IMR-90 (cell line): ENCODE results near the gene BCAS3. TPM values are rescaled to one million over a fixed set of nuclear protein-coding genes. Genes with fewer than 3 reads are reported as not detected.
A peak's percentile ranks its signal among the peaks of the same experiment; 100 is the strongest.

Experiments
- ATAC-seq: fragments of 200-7000 bp; cut with Tn5 transposase; 2 replicates; pipeline ENCODE4 v1.9.1; 2020; ENCODE audit warnings: low read depth, mild to moderate bottlenecking, moderate library complexity
- BruUV-seq: library from RNA; stranded (reverse); fragments of 400-500 nt; replicated peaks from 2 replicates; lab custom pipeline; 2021; lab: Mats Ljungman, UMichigan
- CTCF ChIA-PET: fragments of 300-600 bp; formaldehyde crosslinking; extraction: SDS; loops from one replicate; lab custom pipeline; 2021; ENCODE audit warnings: antibody characterized with exemption; lab: Yijun Ruan, JAX
- POLR2A ChIA-PET: fragments of 300-600 bp; sonication (Branson Sonifier 250); formaldehyde crosslinking; loops from one replicate; lab custom pipeline; 2022; ENCODE audit warnings: antibody characterized with exemption; ENCODE audit not compliant: unreplicated experiment; lab: Charles Lee
- DNase-seq: peaks from one replicate; pipeline ENCODE4 v3.0.0; 2013
- H2AFZ ChIP-seq: replicated peaks from 2 replicates; pipeline ENCODE3; 2013; ENCODE audit warnings: low read length, mild to moderate bottlenecking; ENCODE audit not compliant: poor library complexity
- H2AK5ac ChIP-seq: 2 replicates; pipeline ENCODE4 v1.6.1; 2013; ENCODE audit warnings: low read depth, low read length, inconsistent platforms
- H2AK9ac ChIP-seq: replicated peaks from 2 replicates; pipeline ENCODE3; 2013; ENCODE audit warnings: mild to moderate bottlenecking, low read depth, low read length, moderate library complexity; ENCODE audit not compliant: poor library complexity
- H2BK120ac ChIP-seq: 2 replicates; pipeline ENCODE4 v1.6.1; 2013; ENCODE audit warnings: low read depth, low read length, inconsistent platforms
- H2BK15ac ChIP-seq: 3 replicates; pipeline ENCODE4 v1.6.1; 2013; ENCODE audit warnings: low read depth, low read length, inconsistent platforms
- H2BK20ac ChIP-seq: 2 replicates; pipeline ENCODE4 v1.6.1; 2013; ENCODE audit warnings: low read depth, mild to moderate bottlenecking, inconsistent platforms, low read length, moderate library complexity
- H2BK5ac ChIP-seq: 2 replicates; pipeline ENCODE4 v1.6.1; 2013; ENCODE audit warnings: mild to moderate bottlenecking, low read depth, low read length, inconsistent platforms; ENCODE audit not compliant: poor library complexity, severe bottlenecking
- H3K14ac ChIP-seq: replicated peaks from 2 replicates; pipeline ENCODE4 v1.6.1; 2013; ENCODE audit warnings: low read depth, low read length, inconsistent platforms
- H3K18ac ChIP-seq: 2 replicates; pipeline ENCODE4 v1.6.1; 2013; ENCODE audit warnings: low read depth, low read length, control low read depth
- H3K23ac ChIP-seq: 2 replicates; pipeline ENCODE4 v1.6.1; 2013; ENCODE audit warnings: low read depth, low read length, inconsistent platforms
- H3K27ac ChIP-seq: 2 replicates; pipeline ENCODE4 v1.5.1; 2013; ENCODE audit warnings: mild to moderate bottlenecking, control low read depth, low read length; ENCODE audit not compliant: insufficient read depth
- H3K27me3 ChIP-seq: 2 replicates; pipeline ENCODE4 v1.6.1; 2013; ENCODE audit warnings: low read length; ENCODE audit not compliant: control insufficient read depth, insufficient read depth
- H3K36me3 ChIP-seq: 2 replicates; pipeline ENCODE4 v1.6.1; 2013; ENCODE audit warnings: low read length, mixed read lengths; ENCODE audit not compliant: control insufficient read depth, insufficient read depth
- H3K4ac ChIP-seq: 2 replicates; pipeline ENCODE4 v1.6.1; 2013; ENCODE audit warnings: low read depth, low read length, inconsistent platforms
- H3K4me1 ChIP-seq: 2 replicates; pipeline ENCODE4 v1.6.1; 2013; ENCODE audit warnings: low read length, mixed read lengths; ENCODE audit not compliant: control insufficient read depth, insufficient read depth
- H3K4me2 ChIP-seq: 2 replicates; pipeline ENCODE4 v1.6.1; 2013; ENCODE audit warnings: low read depth, mild to moderate bottlenecking, control low read depth, low read length, moderate library complexity
- H3K4me3 ChIP-seq: 2 replicates; pipeline ENCODE4 v1.5.1; 2013; ENCODE audit warnings: low read depth, mild to moderate bottlenecking, control low read depth, low read length, moderate library complexity; ENCODE audit not compliant: insufficient read depth
- H3K56ac ChIP-seq: 2 replicates; pipeline ENCODE4 v1.6.1; 2013; ENCODE audit warnings: low read length, inconsistent platforms; ENCODE audit not compliant: insufficient read depth; ENCODE audit errors: extremely low read depth
- H3K79me1 ChIP-seq, 2 experiments: 2 replicates each; pipeline ENCODE4 v1.6.1; 2013; ENCODE audit warnings: low read length in 2 of 2, inconsistent platforms in 1 of 2, low read depth in 1 of 2
- H3K9ac ChIP-seq: 2 replicates; pipeline ENCODE4 v1.6.1; 2013; ENCODE audit warnings: low read depth, low read length, control low read depth
- H3K9me1 ChIP-seq: 2 replicates; pipeline ENCODE4 v1.6.1; 2013; ENCODE audit warnings: low read length, inconsistent platforms; ENCODE audit not compliant: insufficient read depth
- H3K9me3 ChIP-seq: 2 replicates; pipeline ENCODE4 v1.6.1; 2013; ENCODE audit warnings: low read length; ENCODE audit not compliant: control insufficient read depth, insufficient read depth
- H4K20me1 ChIP-seq: 2 replicates; pipeline ENCODE4 v1.6.1; 2013; ENCODE audit warnings: low read length, inconsistent platforms; ENCODE audit not compliant: insufficient read depth
- H4K5ac ChIP-seq: 2 replicates; pipeline ENCODE4 v1.6.1; 2013; ENCODE audit warnings: mild to moderate bottlenecking, low read depth, low read length, control low read depth
- H4K8ac ChIP-seq, 2 experiments: 2 replicates each; pipeline ENCODE4 v1.6.1; 2013; ENCODE audit warnings: low read depth in 2 of 2, low read length in 2 of 2, control low read depth in 1 of 2, inconsistent platforms in 1 of 2
- H4K91ac ChIP-seq: 2 replicates; pipeline ENCODE4 v1.6.1; 2013; ENCODE audit warnings: low read depth, low read length, inconsistent platforms; ENCODE audit not compliant: insufficient read depth
- BHLHE40 ChIP-seq: fragments of 150-350 bp; IDR thresholded peaks from 2 replicates; pipeline ENCODE4 v1.6.1; 2016; ENCODE audit warnings: mild to moderate bottlenecking, low read depth, low read length
- CHD1 ChIP-seq: IDR thresholded peaks from 2 replicates; pipeline ENCODE4 v1.6.1; 2012; ENCODE audit warnings: low read depth, low read length, improper control_type of control experiment
- FOS ChIP-seq: fragments of 150-350 bp; IDR thresholded peaks from 2 replicates; pipeline ENCODE4 v1.6.1; 2016; ENCODE audit warnings: low read depth, low read length
- MAFK ChIP-seq: IDR thresholded peaks from 2 replicates; pipeline ENCODE4 v1.6.1; 2012; ENCODE audit warnings: low read depth, low read length, improper control_type of control experiment
- MXI1 ChIP-seq: IDR thresholded peaks from 2 replicates; pipeline ENCODE4 v1.6.1; 2012; ENCODE audit warnings: low read depth, mild to moderate bottlenecking, low read length, moderate library complexity, borderline replicate concordance
- NFE2L2 ChIP-seq: fragments of 150-350 bp; IDR thresholded peaks from 2 replicates; pipeline ENCODE4 v1.6.1; 2016; ENCODE audit warnings: low read depth, mild to moderate bottlenecking, low read length
- RAD21 ChIP-seq: IDR thresholded peaks from 2 replicates; pipeline ENCODE4 v1.6.1; 2012; ENCODE audit warnings: low read length, improper control_type of control experiment
- RCOR1 ChIP-seq: IDR thresholded peaks from 2 replicates; pipeline ENCODE4 v1.6.1; 2012; ENCODE audit warnings: mild to moderate bottlenecking, low read length, improper control_type of control experiment; ENCODE audit not compliant: insufficient replicate concordance
- RFX5 ChIP-seq: IDR thresholded peaks from 2 replicates; pipeline ENCODE4 v1.8.0; 2012; ENCODE audit warnings: low read depth, mild to moderate bottlenecking, low read length, moderate library complexity
- SMC3 ChIP-seq: fragments of 150-350 bp; IDR thresholded peaks from 2 replicates; pipeline ENCODE4 v1.6.1; 2016; ENCODE audit warnings: low read depth, mild to moderate bottlenecking, antibody characterized with exemption, low read length, moderate library complexity
- WGBS, 2 experiments: methylation state at CpG; one replicate each; pipeline versions ENCODE4 v1.1.5 to v1.1.7; 2013; ENCODE audit warnings: missing lambda C conversion rate in 2 of 2; ENCODE audit not compliant: insufficient read length in 1 of 2; ENCODE audit errors: extremely low coverage in 2 of 2; 5-methylcytosine and 5-hydroxymethylcytosine counted together
- dilution Hi-C: fragments of 300-500 bp; cut with HindIII; formaldehyde crosslinking; loops from one replicate; pipeline ENCODE4 v1.14.3; 2018; ENCODE audit warnings: low sequenced_read_pairs; ENCODE audit not compliant: unreplicated experiment
- in situ Hi-C: fragments of 300-500 bp; cut with MboI; formaldehyde crosslinking; loops from 3 replicates; pipeline ENCODE4 v1.14.3; 2019; ENCODE audit warnings: low sequenced_read_pairs, inconsistent platforms, mixed read lengths
- intact Hi-C: fragments of 100-400 bp; cut with micrococcal nuclease; formaldehyde crosslinking; loops from 2 replicates; pipeline ENCODE4 v1.10.0; 2022
- polyA plus RNA-seq, 3 experiments: library from polyadenylated mRNA; depleted of rRNA; stranded (reverse); fragments of >200 nt; gene quantifications; 2 replicates each; pipeline ENCODE4 v1.2.3, GENCODE V29; 2012; ENCODE audit warnings: low replicate concordance in 1 of 3
- total RNA-seq: library from RNA; depleted of rRNA; stranded (reverse); fragments of >200 nt; gene quantifications from 2 replicates; pipeline ENCODE4 v1.2.3, GENCODE V29; 2012
- TF ChIP-seq, protein P1 (sequence below): conservative IDR thresholded peaks from 2 replicates; pipeline ENCODE4 v1.5.1; 2012; ENCODE audit warnings: mild to moderate bottlenecking, low read depth, low read length, improper control_type of control experiment
- TF ChIP-seq, protein P2 (sequence below): fragments of 150-350 bp; IDR thresholded peaks from 2 replicates; pipeline ENCODE4 v1.6.1; 2017; ENCODE audit warnings: mild to moderate bottlenecking, antibody characterized with exemption, low read length, low read depth
- TF ChIP-seq, protein P3 (sequence below): fragments of 150-350 bp; IDR thresholded peaks from 2 replicates; pipeline ENCODE4 v1.6.1; 2016; ENCODE audit warnings: low read depth, mild to moderate bottlenecking, low read length, moderate library complexity, borderline replicate concordance

BCAS3 gene
- total and polyA plus RNA-seq, 2 of the 4 experiments (the other 2 are of a cell fraction): 6.3 to 27.1 TPM

DNA sequence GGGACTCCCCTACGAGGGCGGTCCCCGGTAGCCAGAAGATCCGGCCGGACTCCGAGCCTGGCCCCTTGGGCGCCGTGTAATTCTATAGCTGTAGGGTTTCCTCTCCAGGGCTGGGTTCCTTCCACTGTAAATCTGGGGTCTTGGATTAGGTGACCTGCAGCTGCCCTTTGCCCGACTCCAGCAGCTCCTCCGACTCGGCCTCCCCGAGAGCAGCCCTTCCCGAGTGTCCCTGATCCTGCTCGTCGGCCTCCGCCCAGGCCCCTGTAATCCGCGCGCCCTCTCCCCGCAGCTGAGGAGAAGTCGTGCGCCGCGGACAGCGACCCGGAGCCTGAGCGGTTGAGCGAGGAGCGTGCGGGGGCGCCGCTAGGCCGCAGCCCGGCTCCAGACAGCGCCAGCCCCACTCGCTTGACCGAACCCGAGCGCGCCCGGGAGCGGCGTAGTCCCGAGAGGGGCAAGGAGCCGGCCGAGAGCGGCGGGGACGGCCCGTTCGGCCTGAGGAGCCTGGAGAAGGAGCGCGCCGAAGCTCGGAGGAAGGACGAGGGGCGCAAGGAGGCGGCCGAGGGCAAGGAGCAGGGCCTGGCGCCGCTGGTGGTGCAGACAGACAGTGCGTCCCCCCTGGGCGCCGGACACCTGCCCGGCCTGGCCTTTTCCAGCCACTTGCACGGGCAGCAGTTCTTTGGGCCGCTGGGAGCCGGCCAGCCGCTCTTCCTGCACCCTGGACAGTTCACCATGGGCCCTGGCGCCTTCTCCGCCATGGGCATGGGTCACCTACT, 727.4 kb downstream of the BCAS3 start:
- peak overlapping the region; percentile 93 for H2AK9ac ChIP-seq
- H2AFZ ChIP-seq: peak overlapping the region; percentile 54
- in situ Hi-C loops (loop anchor here (5.0 kb wide), 1 partner anchor 683 kb away; no protein-coding TSS in a partner anchor), intact Hi-C loops (no loop called here), dilution Hi-C loops (no loop called here)
- peak overlapping the region; percentile 91 for H2BK5ac ChIP-seq
- ATAC-seq: no peak
- H3K36me3 ChIP-seq: peaks cover 80% of the 10 kb centered on the region
- H2BK20ac ChIP-seq: no peak overlapping the region
- no peak overlapping the region for H2BK15ac ChIP-seq
- ChIA-PET CTCF (no interaction called here), POLR2A (interaction anchor here (0.5 kb wide), 1 partner anchor 203 kb away, joined by 7 read pairs; no protein-coding TSS in a partner anchor)
- peak; percentile 41 for DNase-seq
- H3K4me2 ChIP-seq: peak overlapping the region; percentile 83
- peak overlapping the region; percentile 92 for H3K23ac ChIP-seq
- H3K56ac ChIP-seq: peak overlapping the region; percentile 87
- H3K27ac ChIP-seq: peak overlapping the region; percentile 100
- peak overlapping the region; percentile 100 for H3K9ac ChIP-seq
- H3K18ac ChIP-seq: peak overlapping the region; percentile 30; the same call in 1 of the 2 replicates
- 0% methylated on average over 43 of the region's 71 CpGs; no CpG with 5 or more reads in 1 of the 2 experiments for WGBS, 2 experiments
- H3K4me1 ChIP-seq: peaks cover 30% of the 10 kb centered on the region
- peaks cover 70% of the 10 kb centered on the region for H4K20me1 ChIP-seq
- H2AK5ac ChIP-seq: peak overlapping the region; percentile 68
- no peaks in the 10 kb centered on the region for H3K27me3 ChIP-seq
- peak overlapping the region; percentile 59 to 81; a peak in 3 of 4 replicates for H4K8ac ChIP-seq
- H3K4ac ChIP-seq: peak overlapping the region; percentile 91
- H4K5ac ChIP-seq: peak overlapping the region; percentile 26
- no peaks in the 10 kb centered on the region for H3K9me1 ChIP-seq
- peaks cover 0 to 4% of the 10 kb centered on the region in 2 experiments; a peak in 2 of 4 replicates for H3K79me1 ChIP-seq
- peak overlapping the region; percentile 98 for H3K14ac ChIP-seq
- peak overlapping the region; percentile 85 for H4K91ac ChIP-seq
- BruUV-seq: no TSS peak
- peak overlapping the region; percentile 69 for H2BK120ac ChIP-seq
- H3K4me3 ChIP-seq: peak overlapping the region; percentile 98
- no peaks in the 10 kb centered on the region for H3K9me3 ChIP-seq
- TF ChIP-seq BHLHE40 (no peak), RAD21 (no peak), SMC3 (no peak), RCOR1 (no peak), MXI1 (no peak), MAFK (no peak), CHD1 (no peak), FOS (no peak), RFX5 (no peak), NFE2L2 (no peak)
- TF ChIP-seq, protein P1, sequence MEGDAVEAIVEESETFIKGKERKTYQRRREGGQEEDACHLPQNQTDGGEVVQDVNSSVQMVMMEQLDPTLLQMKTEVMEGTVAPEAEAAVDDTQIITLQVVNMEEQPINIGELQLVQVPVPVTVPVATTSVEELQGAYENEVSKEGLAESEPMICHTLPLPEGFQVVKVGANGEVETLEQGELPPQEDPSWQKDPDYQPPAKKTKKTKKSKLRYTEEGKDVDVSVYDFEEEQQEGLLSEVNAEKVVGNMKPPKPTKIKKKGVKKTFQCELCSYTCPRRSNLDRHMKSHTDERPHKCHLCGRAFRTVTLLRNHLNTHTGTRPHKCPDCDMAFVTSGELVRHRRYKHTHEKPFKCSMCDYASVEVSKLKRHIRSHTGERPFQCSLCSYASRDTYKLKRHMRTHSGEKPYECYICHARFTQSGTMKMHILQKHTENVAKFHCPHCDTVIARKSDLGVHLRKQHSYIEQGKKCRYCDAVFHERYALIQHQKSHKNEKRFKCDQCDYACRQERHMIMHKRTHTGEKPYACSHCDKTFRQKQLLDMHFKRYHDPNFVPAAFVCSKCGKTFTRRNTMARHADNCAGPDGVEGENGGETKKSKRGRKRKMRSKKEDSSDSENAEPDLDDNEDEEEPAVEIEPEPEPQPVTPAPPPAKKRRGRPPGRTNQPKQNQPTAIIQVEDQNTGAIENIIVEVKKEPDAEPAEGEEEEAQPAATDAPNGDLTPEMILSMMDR: no peak
- TF ChIP-seq, protein P2, sequence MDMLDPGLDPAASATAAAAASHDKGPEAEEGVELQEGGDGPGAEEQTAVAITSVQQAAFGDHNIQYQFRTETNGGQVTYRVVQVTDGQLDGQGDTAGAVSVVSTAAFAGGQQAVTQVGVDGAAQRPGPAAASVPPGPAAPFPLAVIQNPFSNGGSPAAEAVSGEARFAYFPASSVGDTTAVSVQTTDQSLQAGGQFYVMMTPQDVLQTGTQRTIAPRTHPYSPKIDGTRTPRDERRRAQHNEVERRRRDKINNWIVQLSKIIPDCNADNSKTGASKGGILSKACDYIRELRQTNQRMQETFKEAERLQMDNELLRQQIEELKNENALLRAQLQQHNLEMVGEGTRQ: no peak
- TF ChIP-seq, protein P3, sequence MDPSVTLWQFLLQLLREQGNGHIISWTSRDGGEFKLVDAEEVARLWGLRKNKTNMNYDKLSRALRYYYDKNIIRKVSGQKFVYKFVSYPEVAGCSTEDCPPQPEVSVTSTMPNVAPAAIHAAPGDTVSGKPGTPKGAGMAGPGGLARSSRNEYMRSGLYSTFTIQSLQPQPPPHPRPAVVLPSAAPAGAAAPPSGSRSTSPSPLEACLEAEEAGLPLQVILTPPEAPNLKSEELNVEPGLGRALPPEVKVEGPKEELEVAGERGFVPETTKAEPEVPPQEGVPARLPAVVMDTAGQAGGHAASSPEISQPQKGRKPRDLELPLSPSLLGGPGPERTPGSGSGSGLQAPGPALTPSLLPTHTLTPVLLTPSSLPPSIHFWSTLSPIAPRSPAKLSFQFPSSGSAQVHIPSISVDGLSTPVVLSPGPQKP: no peak
